H7 (cell line): ENCODE measurements around the gene SPATA31A5. TPM values are rescaled to one million over a fixed set of nuclear protein-coding genes. Genes with fewer than 3 reads are reported as not detected.
"Not testable (repeated sequence)": the region's sequence is repeated elsewhere in the genome, so short reads cannot be mapped to it uniquely, and the experiment has no call there.

ENCODE experiments used
- DNase-seq: peaks from one replicate; pipeline ENCODE4 v3.0.0; 2012
- H3K27me3 ChIP-seq: 2 replicates; pipeline ENCODE4 v1.6.0; 2011; ENCODE audit warnings: mild to moderate bottlenecking, low read length; ENCODE audit not compliant: control insufficient read depth, insufficient read depth
- H3K36me3 ChIP-seq: replicated peaks from 2 replicates; pipeline ENCODE4 v1.5.1; 2011; ENCODE audit warnings: low read length; ENCODE audit not compliant: control insufficient read depth, insufficient read depth
- H3K4me3 ChIP-seq: 2 replicates; pipeline ENCODE4 v1.5.1; 2011; ENCODE audit warnings: low read depth, mild to moderate bottlenecking, control low read depth, low read length, moderate library complexity; ENCODE audit not compliant: insufficient read depth
- total RNA-seq: library from RNA; depleted of rRNA; stranded (reverse); fragments of >200 nt; shearing (Covaris generic); gene quantifications from 2 replicates; pipeline ENCODE4 v1.2.3, GENCODE V29; 2014; rRNA removed

The SPATA31A5 gene
- not detected in 2 replicates for total RNA-seq

DNA sequence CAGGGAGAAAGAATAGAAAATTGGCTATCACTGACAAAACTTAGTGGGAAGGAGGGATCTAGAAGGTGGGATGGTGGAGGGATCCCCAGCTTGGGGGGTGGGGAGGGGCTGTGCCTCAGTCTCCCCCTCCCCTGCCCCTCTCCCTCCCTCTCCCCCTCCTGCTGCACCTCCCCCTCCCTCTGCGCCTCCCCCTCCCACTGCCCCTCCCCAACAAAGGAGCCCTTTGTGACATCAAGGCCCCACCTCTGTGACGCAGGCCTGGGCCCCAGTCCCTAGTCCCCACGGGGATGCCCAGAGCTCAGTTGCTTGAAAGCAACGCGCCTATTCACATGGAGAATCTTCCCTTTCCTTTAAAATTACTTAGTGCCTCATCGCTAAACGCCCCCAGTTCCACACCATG is at the start of gene SPATA31A5:
SPATA31A5 (plus strand) TSS at position 301 of the 400 bp plus-strand sequence; CDS start at position 330, 29 bp downstream.
- H3K36me3 ChIP-seq = not testable (repeated sequence)

DNA sequence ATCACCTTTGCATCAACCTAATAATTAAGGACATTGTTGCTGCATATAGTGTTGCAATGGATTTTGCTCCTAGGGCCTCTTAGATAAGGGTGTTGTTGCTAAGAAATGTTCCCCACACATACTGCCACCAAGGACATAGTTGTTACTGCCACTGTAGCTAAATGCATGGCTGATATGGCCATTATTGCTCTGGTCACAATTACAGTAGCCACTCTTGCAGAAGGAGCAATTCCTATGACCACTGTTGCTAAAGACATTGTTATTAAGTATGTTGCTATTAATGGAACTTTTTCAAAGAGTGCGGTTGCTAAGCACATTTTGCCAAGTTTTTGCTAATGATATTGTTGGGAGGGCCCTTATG is 48.8 kb downstream of the SPATA31A5 start:
- not testable (repeated sequence) for H3K36me3 ChIP-seq, H3K27me3 ChIP-seq, H3K4me3 ChIP-seq, DNase-seq

More for the DNA sequence above, at the start of gene SPATA31A5:
- not testable (repeated sequence) for H3K4me3 ChIP-seq, H3K27me3 ChIP-seq, DNase-seq

- H3K4me3 ChIP-seq, H3K27me3 ChIP-seq, DNase-seq, H3K36me3 ChIP-seq: not testable (repeated sequence)
Observed at GRCh38 chr9:60966382-60966781, 52.2 kb downstream of the SPATA31A5 start.
